SHP77 (cell line): Measurements from ENCODE around the gene NDNF.

ENCODE experiments used
- DNase-seq, 2 experiments: peaks; one replicate each; lab custom pipeline; 2025; lab: John Stamatoyannopoulos, UW

Gene NDNF

GRCh38 chr4:121072224-121073003 lies at the start of gene NDNF:
NDNF (minus strand) TSS chr4:121072535; CDS start chr4:121045837, 26,698 bp downstream.
- peak in 1 of 2 experiments; percentile 52 for DNase-seq

GRCh38 chr4:121119715-121120114 lies 47.4 kb upstream of the NDNF start:
- DNase-seq = no peak

- DNase-seq = no peak
These were observed 46.0 kb upstream of the NDNF start for GRCh38 chr4:121118344-121118743.

GRCh38 chr4:121114756-121115155 lies 42.4 kb upstream of the NDNF start:
- DNase-seq = no peak

GRCh38 chr4:121112530-121112929 lies 40.2 kb upstream of the NDNF start:
- DNase-seq = no peak

GRCh38 chr4:121108557-121108956 lies 36.2 kb upstream of the NDNF start:
- peak in 1 of 2 experiments; percentile 27 for DNase-seq

GRCh38 chr4:121107507-121107906 lies 35.2 kb upstream of the NDNF start:
- no peak for DNase-seq

GRCh38 chr4:121100093-121100775 lies 27.9 kb upstream of the NDNF start:
- no peak for DNase-seq

GRCh38 chr4:121098266-121098665 lies 25.9 kb upstream of the NDNF start:
- DNase-seq = no peak

- DNase-seq = peak in 1 of 2 experiments; percentile 15
These were observed 24.3 kb upstream of the NDNF start for GRCh38 chr4:121096629-121097028.

GRCh38 chr4:121096191-121096590 lies 23.9 kb upstream of the NDNF start:
- DNase-seq = no peak

GRCh38 chr4:121094297-121094966 lies 22.1 kb upstream of the NDNF start:
- DNase-seq = no peak

- DNase-seq = no peak
These were observed 20.9 kb upstream of the NDNF start for GRCh38 chr4:121093261-121093660.

- no peak for DNase-seq
These were observed 19.6 kb upstream of the NDNF start for GRCh38 chr4:121091941-121092340.

- DNase-seq = no peak
These were observed 16.5 kb upstream of the NDNF start for GRCh38 chr4:121088867-121089266.

- DNase-seq = no peak
These were observed 7.0 kb upstream of the NDNF start for GRCh38 chr4:121079376-121079775.

GRCh38 chr4:121077496-121077895 lies 5.2 kb upstream of the NDNF start:
- DNase-seq = no peak

- no peak for DNase-seq
These were observed 4.1 kb upstream of the NDNF start for GRCh38 chr4:121076416-121076815.

- DNase-seq = no peak
These were observed 1.5 kb upstream of the NDNF start for GRCh38 chr4:121073672-121074381.

GRCh38 chr4:121073004-121073435 lies 685 bp upstream of the NDNF start:
- peak in 1 of 2 experiments; percentile 27 for DNase-seq

- no peak for DNase-seq
These were observed 603 bp downstream of the NDNF start for GRCh38 chr4:121071640-121072223.
